HG02970 (cell line): ENCODE measurements around the gene NRSN2.
"Not testable (repeated sequence)": the region's sequence is repeated elsewhere in the genome, so short reads cannot be mapped to it uniquely, and the experiment has no call there.

Source experiments
- ATAC-seq: cut with Tn5 transposase; IDR thresholded peaks from one replicate; pipeline ENCODE4 v1.9.1; 2021; ENCODE audit warnings: mild to moderate bottlenecking, moderate library complexity, moderate number of reproducible peaks; ENCODE audit not compliant: unreplicated experiment, low FRiP score

NRSN2 gene

GRCh38 chr20:324177-325044 is 22.5 kb upstream of the NRSN2 start:
- ATAC-seq = peak; percentile 47

- peak; percentile 72 for ATAC-seq
Measured at GRCh38 chr20:325045-325888, 21.6 kb upstream of the NRSN2 start, which contains the start of gene SOX12. Gene SOX12, plus strand, starts transcription at chr20:325552. Its CDS starts 373 bp downstream, at chr20:325925.

- no peak for ATAC-seq
Measured at GRCh38 chr20:325889-326644, 20.8 kb upstream of the NRSN2 start.

- no peak for ATAC-seq
Measured at GRCh38 chr20:326645-327185, 20.2 kb upstream of the NRSN2 start.

GRCh38 chr20:327186-328026 is 19.5 kb upstream of the NRSN2 start:
- no peak for ATAC-seq

GRCh38 chr20:328027-328974 is 18.6 kb upstream of the NRSN2 start:
- no peak for ATAC-seq

GRCh38 chr20:328975-329695 is 17.8 kb upstream of the NRSN2 start:
- ATAC-seq = no peak

GRCh38 chr20:329851-330232 is 17.1 kb upstream of the NRSN2 start:
- ATAC-seq = no peak

- ATAC-seq = no peak
Measured at GRCh38 chr20:330233-331149, 16.4 kb upstream of the NRSN2 start.

GRCh38 chr20:334578-334977 is 12.3 kb upstream of the NRSN2 start:
- ATAC-seq = no peak

GRCh38 chr20:336040-336439 is 10.9 kb upstream of the NRSN2 start:
- not testable (repeated sequence) for ATAC-seq

- no peak for ATAC-seq
Measured at GRCh38 chr20:341682-342081, 5.2 kb upstream of the NRSN2 start.

GRCh38 chr20:343107-343506 is 3.8 kb upstream of the NRSN2 start:
- ATAC-seq = no peak

- ATAC-seq = no peak
Measured at GRCh38 chr20:346033-346639, 775 bp upstream of the NRSN2 start.

GRCh38 chr20:347317-347639 is 367 bp downstream of the NRSN2 start:
- ATAC-seq = no peak

- ATAC-seq = peak; percentile 74
Measured at GRCh38 chr20:347640-348484, 951 bp downstream of the NRSN2 start.
